Left ventricle myocardium inferior (tissue), 1 donor: ENCODE results near the gene ARAP1. TPM values are rescaled to one million over a fixed set of nuclear protein-coding genes. Genes with fewer than 3 reads are reported as not detected.

Source experiments
- DNase-seq: peaks from one replicate; pipeline ENCODE4 v3.0.0-alpha.2; 2020
- H3K27ac ChIP-seq: fragments of 200-600 bp; replicated peaks from 2 replicates; pipeline ENCODE4 v1.8.0; 2021
- H3K27me3 ChIP-seq: fragments of 200-600 bp; 2 replicates; pipeline ENCODE4 v1.8.0; 2021; ENCODE audit warnings: low read depth
- H3K36me3 ChIP-seq: fragments of 200-600 bp; 2 replicates; pipeline ENCODE4 v1.8.0; 2021
- H3K4me1 ChIP-seq: fragments of 200-600 bp; 2 replicates; pipeline ENCODE4 v1.8.0; 2021
- H3K4me3 ChIP-seq: fragments of 200-600 bp; 2 replicates; pipeline ENCODE4 v1.8.0; 2021; ENCODE audit warnings: mild to moderate bottlenecking, moderate library complexity
- H3K9me3 ChIP-seq: fragments of 200-600 bp; replicated peaks from 2 replicates; pipeline ENCODE4 v1.8.0; 2021
- intact Hi-C: fragments of 100-400 bp; cut with micrococcal nuclease; formaldehyde crosslinking; loops from one replicate; pipeline ENCODE4 v1.11.0; 2022
- total RNA-seq: library from RNA; stranded (reverse); fragmentation: NEBNext Ultra II Directional; extraction: Animal tissue kit (Norgen Biotek cat#: 25700); gene quantifications from one replicate; pipeline ENCODE4 v1.2.1, GENCODE V29; 2021
- TF ChIP-seq, protein P1 (sequence below): fragments of 200-600 bp; IDR thresholded peaks from 2 replicates; pipeline ENCODE4 v1.8.0; 2021; ENCODE audit warnings: antibody characterized with exemption, mild to moderate bottlenecking, borderline replicate concordance
- donor health status: DM: no; HTN: yes; CAD: no; lungs with severe emphysema.

ARAP1 gene
- total RNA-seq, 1 donor from 2014 or later = 51.9 TPM

DNA sequence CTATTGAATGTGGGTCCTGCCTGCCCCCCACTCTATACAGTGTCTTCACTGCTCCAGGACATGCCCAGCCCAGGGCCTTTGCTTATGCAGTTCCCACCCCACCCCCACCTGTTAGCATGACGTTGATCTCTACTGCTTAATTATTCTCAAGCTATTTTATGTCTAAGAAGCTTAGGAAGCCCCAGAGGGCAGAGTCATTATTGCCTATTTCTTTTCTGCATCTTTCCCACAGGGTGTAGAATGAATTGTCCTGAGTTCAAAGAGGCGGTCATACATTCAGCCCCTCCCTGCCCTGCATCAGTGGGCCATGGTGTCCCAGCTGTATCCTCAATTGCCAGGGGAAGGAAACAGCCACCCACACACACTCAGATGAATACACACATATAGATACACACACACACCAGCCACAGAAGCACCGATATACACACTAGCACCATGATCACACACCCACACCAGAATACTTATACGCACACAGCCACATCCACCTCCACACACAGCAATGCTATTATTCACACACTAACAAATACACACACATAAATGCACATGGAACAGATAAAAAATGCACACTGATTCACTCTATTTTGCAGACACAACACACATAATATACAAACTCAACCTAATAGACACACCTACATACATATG lies 79.5 kb downstream of the ARAP1 start:
- intact Hi-C loops = no loop called here
- Histone ChIP-seq H3K36me3 (no peaks in the 10 kb centered on the region), H3K27ac (no peak overlapping the region), H3K9me3 (peaks cover 2% of the 10 kb centered on the region), H3K27me3 (peaks cover 68% of the 10 kb centered on the region), H3K4me3 (no peak overlapping the region), H3K4me1 (peaks cover 26% of the 10 kb centered on the region)
- TF ChIP-seq, protein P1, sequence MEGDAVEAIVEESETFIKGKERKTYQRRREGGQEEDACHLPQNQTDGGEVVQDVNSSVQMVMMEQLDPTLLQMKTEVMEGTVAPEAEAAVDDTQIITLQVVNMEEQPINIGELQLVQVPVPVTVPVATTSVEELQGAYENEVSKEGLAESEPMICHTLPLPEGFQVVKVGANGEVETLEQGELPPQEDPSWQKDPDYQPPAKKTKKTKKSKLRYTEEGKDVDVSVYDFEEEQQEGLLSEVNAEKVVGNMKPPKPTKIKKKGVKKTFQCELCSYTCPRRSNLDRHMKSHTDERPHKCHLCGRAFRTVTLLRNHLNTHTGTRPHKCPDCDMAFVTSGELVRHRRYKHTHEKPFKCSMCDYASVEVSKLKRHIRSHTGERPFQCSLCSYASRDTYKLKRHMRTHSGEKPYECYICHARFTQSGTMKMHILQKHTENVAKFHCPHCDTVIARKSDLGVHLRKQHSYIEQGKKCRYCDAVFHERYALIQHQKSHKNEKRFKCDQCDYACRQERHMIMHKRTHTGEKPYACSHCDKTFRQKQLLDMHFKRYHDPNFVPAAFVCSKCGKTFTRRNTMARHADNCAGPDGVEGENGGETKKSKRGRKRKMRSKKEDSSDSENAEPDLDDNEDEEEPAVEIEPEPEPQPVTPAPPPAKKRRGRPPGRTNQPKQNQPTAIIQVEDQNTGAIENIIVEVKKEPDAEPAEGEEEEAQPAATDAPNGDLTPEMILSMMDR = no peak
- no peak for DNase-seq

DNA sequence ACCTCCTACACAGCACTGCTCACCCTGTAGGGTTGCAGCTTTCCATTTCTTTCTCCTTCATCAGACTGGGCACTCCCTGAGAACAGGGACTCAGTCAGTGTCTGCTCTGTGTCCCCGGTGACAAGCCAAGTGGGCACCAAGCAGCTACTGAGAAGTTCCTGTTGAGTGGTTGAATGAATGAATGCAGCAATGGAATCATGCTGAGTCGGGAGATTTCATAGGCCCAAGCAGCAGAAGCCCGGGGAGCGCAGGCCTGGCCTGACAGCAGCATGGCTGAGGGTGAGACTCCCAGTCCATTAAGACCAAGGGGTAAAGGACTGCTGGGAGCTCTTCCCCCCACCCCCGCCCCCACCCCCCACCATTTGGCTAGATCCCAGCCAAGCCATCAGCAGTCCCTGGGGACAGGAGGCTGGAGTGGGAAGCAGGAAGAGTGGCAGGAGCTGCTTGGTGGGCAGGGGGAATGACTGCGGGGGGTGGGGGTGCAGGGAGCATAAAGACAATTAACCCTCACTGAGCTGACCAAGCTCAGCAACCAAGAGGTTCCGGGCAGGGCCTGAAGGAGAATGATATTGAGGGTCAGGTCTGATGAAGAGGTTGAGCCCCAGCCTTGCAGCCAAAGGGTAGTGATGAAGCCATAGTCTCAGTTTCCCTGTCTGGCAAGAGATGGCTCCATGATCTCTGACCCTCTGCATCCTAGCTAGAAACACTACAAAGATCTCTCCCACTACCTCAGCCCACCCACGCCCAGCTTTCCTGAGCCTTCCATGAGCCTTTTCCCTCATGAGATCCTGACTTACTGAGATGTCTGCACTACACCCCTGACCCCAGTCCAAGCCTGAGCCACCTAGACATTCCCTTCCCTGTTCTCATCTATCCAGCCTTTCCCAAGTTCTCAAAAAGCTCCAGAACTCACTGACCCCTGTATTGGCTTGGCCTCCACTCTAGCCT lies 80.8 kb downstream of the ARAP1 start:
- H3K4me1 ChIP-seq = peaks cover 18% of the 10 kb centered on the region
- peaks cover 6% of the 10 kb centered on the region for H3K9me3 ChIP-seq
- H3K27ac ChIP-seq = no peak overlapping the region
- no peaks in the 10 kb centered on the region for H3K36me3 ChIP-seq
- peaks cover 59% of the 10 kb centered on the region for H3K27me3 ChIP-seq
- H3K4me3 ChIP-seq = no peak overlapping the region
- intact Hi-C loops = no loop called here
- no peak for DNase-seq
- TF ChIP-seq, protein P1 = no peak

DNA sequence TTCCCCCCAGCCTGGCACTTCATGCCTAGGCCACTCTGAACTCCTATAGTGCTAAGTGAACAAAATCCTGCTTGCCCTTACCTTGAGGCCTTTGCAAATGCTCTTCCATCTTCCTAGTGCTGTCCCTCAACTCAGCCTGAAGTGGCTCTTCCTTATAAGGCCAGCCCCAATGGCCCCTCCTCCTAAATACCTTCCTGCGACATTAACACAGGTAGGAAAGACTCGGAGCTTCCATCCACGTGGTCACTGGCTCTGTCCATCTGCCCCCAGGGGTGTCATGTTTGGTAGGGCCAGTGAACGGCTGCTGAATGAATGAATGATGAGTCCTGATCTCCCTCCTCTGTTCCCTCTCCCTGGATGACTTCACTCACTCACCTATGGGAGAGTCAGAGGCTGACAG lies 82.2 kb downstream of the ARAP1 start:
- Histone ChIP-seq H3K9me3 (peaks cover 6% of the 10 kb centered on the region), H3K36me3 (no peaks in the 10 kb centered on the region), H3K4me3 (no peak overlapping the region), H3K4me1 (peaks cover 18% of the 10 kb centered on the region), H3K27me3 (peaks cover 47% of the 10 kb centered on the region), H3K27ac (no peak overlapping the region)
- no peak for DNase-seq
- intact Hi-C loops = no loop called here
- TF ChIP-seq, protein P1 = no peak

DNA sequence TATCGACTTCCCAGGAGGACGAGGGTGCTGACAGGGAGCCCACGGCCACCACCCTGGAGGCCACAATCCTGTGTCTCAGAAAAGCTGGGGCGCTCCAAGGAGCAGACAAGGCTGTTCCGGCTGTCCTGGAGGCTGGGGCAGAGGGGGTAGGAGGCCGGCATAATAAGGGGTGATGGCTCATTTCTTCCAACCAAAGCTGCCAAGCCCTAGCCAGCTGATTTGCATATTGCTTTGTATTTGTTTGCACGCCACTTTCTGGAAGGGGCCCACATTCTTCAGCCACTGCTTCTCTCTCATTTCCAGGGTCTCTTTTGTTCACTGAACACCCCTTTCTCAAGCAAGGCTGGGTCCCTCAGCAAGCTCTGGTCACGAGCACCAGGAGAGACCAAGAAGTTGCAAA lies 82.7 kb downstream of the ARAP1 start:
- Histone ChIP-seq H3K36me3 (no peaks in the 10 kb centered on the region), H3K4me1 (peaks cover 18% of the 10 kb centered on the region), H3K9me3 (peaks cover 6% of the 10 kb centered on the region), H3K27ac (no peak overlapping the region), H3K27me3 (peaks cover 47% of the 10 kb centered on the region), H3K4me3 (no peak overlapping the region)
- intact Hi-C loops = no loop called here
- no peak for DNase-seq
- TF ChIP-seq, protein P1 = no peak

DNA sequence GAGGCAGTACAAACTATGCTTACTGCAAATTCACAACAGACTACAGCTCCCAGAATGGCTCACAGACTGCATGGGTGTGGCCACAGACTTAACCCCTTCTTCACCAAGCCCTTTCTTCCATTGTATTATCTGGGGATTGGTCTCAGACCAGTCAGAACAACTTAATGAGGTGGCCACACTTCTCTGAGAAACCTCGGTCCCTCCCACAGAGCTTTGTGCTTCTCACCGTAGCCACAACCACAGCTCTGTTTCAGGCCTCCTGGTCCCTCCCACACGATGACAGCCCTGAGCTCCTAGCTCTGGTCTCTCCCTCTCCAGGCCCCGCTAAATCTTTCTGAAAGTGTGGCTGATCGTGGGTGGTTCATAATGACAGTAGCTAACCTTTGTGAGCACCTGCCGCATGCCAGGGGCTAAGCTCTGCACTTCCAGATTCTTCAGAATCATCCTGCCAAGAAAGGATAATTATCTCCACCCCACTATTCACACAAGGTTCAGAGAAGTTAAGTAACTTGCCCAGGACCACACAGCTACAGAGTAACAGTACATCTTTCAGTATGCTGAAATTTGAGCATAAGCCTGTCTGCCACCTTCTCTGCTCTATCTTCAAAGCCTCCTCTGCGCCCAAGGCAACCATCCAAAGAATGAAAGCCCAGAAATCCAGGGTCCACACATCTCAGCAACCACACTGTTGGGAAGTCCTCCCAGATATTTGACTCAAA lies 83.4 kb downstream of the ARAP1 start:
- DNase-seq = no peak
- no peaks in the 10 kb centered on the region for H3K36me3 ChIP-seq
- H3K4me3 ChIP-seq = no peak overlapping the region
- TF ChIP-seq, protein P1 = no peak
- no peak overlapping the region for H3K27ac ChIP-seq
- peaks cover 18% of the 10 kb centered on the region for H3K4me1 ChIP-seq
- peaks cover 6% of the 10 kb centered on the region for H3K9me3 ChIP-seq
- H3K27me3 ChIP-seq = peaks cover 46% of the 10 kb centered on the region
- intact Hi-C loops = no loop called here
